ENCODE measurements around the gene UST. TPM values are rescaled to one million over a fixed set of nuclear protein-coding genes. Genes with fewer than 3 reads are reported as not detected.
"Not testable (repeated sequence)": the region's sequence is repeated elsewhere in the genome, so short reads cannot be mapped to it uniquely, and the experiment has no call there.

The UST gene
- polyA plus RNA-seq, 1 donor, result 11.5 TPM

GRCh38 chr6:148727104-148727503 is 19.7 kb upstream of the UST start:
- DNase-seq, result no peak

- no peak for DNase-seq
These were observed 10.8 kb upstream of the UST start for GRCh38 chr6:148735989-148736388.

- no peak for DNase-seq
These were observed 9.9 kb upstream of the UST start for GRCh38 chr6:148736774-148737412.

GRCh38 chr6:148737806-148738205 is 9.0 kb upstream of the UST start:
- DNase-seq, result no peak

GRCh38 chr6:148738946-148739821 is 7.6 kb upstream of the UST start:
- DNase-seq, result no peak

GRCh38 chr6:148739822-148740128 is 7.1 kb upstream of the UST start:
- no peak for DNase-seq

GRCh38 chr6:148743476-148743875 is 3.4 kb upstream of the UST start:
- DNase-seq, result no peak

- no peak for DNase-seq
These were observed 904 bp upstream of the UST start for GRCh38 chr6:148745926-148746325.

GRCh38 chr6:148747145-148747470 is 278 bp downstream of the UST start:
- no peak for DNase-seq

- no peak for DNase-seq
These were observed 788 bp downstream of the UST start for GRCh38 chr6:148747471-148748165.

GRCh38 chr6:148749674-148750073 is 2.8 kb downstream of the UST start:
- DNase-seq, result no peak

- no peak for DNase-seq
These were observed 4.3 kb downstream of the UST start for GRCh38 chr6:148750838-148751792.

- no peak for DNase-seq
These were observed 5.0 kb downstream of the UST start for GRCh38 chr6:148751793-148752170.

GRCh38 chr6:148755379-148755778 is 8.5 kb downstream of the UST start:
- DNase-seq, result not testable (repeated sequence)

- no peak for DNase-seq
These were observed 11.2 kb downstream of the UST start for GRCh38 chr6:148757944-148758480.

- DNase-seq, result no peak
These were observed 11.7 kb downstream of the UST start for GRCh38 chr6:148758492-148758891.

- DNase-seq, result no peak
These were observed 13.4 kb downstream of the UST start for GRCh38 chr6:148760258-148760534.

- no peak for DNase-seq
These were observed 14.0 kb downstream of the UST start for GRCh38 chr6:148760568-148761526.

- DNase-seq, result no peak
These were observed 14.7 kb downstream of the UST start for GRCh38 chr6:148761527-148762011.

GRCh38 chr6:148762231-148762630 is 15.4 kb downstream of the UST start:
- DNase-seq, result no peak
